NK-92 (cell line): Measurements from ENCODE around the gene IL23R.

Source experiments
- DNase-seq: peaks from one replicate; lab custom pipeline; 2025; ENCODE audit not compliant: unreplicated experiment; lab: John Stamatoyannopoulos, UW

Gene IL23R

GRCh38 chr1:67294836-67295617 lies 128.8 kb downstream of the IL23R start:
- no peak for DNase-seq

- no peak for DNase-seq
These were observed 132.5 kb downstream of the IL23R start for GRCh38 chr1:67298762-67299161.

GRCh38 chr1:67299296-67299695 lies 133.0 kb downstream of the IL23R start:
- no peak for DNase-seq

DNA sequence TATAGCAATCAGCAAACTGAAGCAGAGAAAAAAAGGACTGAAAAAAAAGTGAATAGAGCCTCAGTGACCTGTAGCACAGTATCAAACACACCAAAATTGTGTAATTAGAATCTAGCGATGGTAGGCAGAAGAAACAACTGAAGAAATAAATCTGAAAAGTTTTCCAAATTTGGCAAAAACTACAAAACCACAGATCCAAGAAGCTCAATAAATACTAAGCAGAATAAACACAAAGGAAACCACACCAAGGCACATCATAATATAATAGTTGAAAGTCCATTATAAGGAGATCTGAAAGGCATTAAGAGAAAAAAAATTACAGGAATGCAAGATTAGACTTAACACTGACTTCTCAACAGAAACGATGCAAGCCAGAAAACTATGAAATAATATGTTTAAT lies 134.3 kb downstream of the IL23R start:
- DNase-seq: no peak

GRCh38 chr1:67304023-67304422 lies 137.8 kb downstream of the IL23R start:
- no peak for DNase-seq

- no peak for DNase-seq
These were observed 140.3 kb downstream of the IL23R start for GRCh38 chr1:67306547-67306946.

- no peak for DNase-seq
These were observed 141.2 kb downstream of the IL23R start, which contains the start of gene IL12RB2 for GRCh38 chr1:67307251-67308060. IL12RB2 (plus strand) TSS chr1:67307873; CDS start chr1:67320369, 12,496 bp downstream.

- no peak for DNase-seq
These were observed 141.9 kb downstream of the IL23R start for GRCh38 chr1:67308136-67308535.
